Skeletal muscle satellite cell (primary cell): ENCODE results near the gene RAB15. TPM values are rescaled to one million over a fixed set of nuclear protein-coding genes. Genes with fewer than 3 reads are reported as not detected.
"Not testable (repeated sequence)": the region's sequence is repeated elsewhere in the genome, so short reads cannot be mapped to it uniquely, and the experiment has no call there.

Experiments used
- H3K27me3 ChIP-seq: 2 replicates; pipeline ENCODE4 v1.7.0; 2013; ENCODE audit warnings: low read length; ENCODE audit not compliant: control insufficient read depth, insufficient read depth
- H3K36me3 ChIP-seq: 2 replicates; pipeline ENCODE4 v1.7.0; 2013; ENCODE audit warnings: mild to moderate bottlenecking, control low read depth, low read length; ENCODE audit not compliant: insufficient read depth
- H3K4me1 ChIP-seq: 2 replicates; pipeline ENCODE4 v1.7.0; 2013; ENCODE audit warnings: low read length; ENCODE audit not compliant: control insufficient read depth, insufficient read depth
- H3K4me2 ChIP-seq: 2 replicates; pipeline ENCODE4 v1.7.0; 2013; ENCODE audit warnings: mild to moderate bottlenecking, low read length
- H3K4me3 ChIP-seq: 2 replicates; pipeline ENCODE4 v1.7.0; 2013; ENCODE audit warnings: low read length
- H3K9ac ChIP-seq: 2 replicates; pipeline ENCODE4 v1.7.0; 2013; ENCODE audit warnings: mild to moderate bottlenecking, low read depth, low read length, moderate library complexity
- H3K9me3 ChIP-seq: replicated peaks from 2 replicates; pipeline ENCODE4 v1.7.0; 2013; ENCODE audit warnings: mild to moderate bottlenecking, control low read depth, low read length
- small RNA-seq: library from RNA; depleted of rRNA; stranded (forward); fragments of <200 nt; gene quantifications from one replicate; pipeline ENCODE3, GENCODE V24; 2012

The RAB15 gene

GRCh38 chr14:64915029-64915424 lies 57.1 kb downstream of the RAB15 start:
- no peaks in the 10 kb centered on the region for H3K36me3 ChIP-seq
- peaks cover 41% of the 10 kb centered on the region for H3K4me1 ChIP-seq
- peak overlapping the region; percentile 96 for H3K9ac ChIP-seq
- peak overlapping the region; percentile 85 for H3K4me2 ChIP-seq
- peaks cover 5% of the 10 kb centered on the region for H3K27me3 ChIP-seq
- no peaks in the 10 kb centered on the region for H3K9me3 ChIP-seq
- H3K4me3 ChIP-seq = peak overlapping the region; percentile 81

GRCh38 chr14:64914237-64915028 lies 57.7 kb downstream of the RAB15 start, which contains the start of gene CHURC1:
Gene CHURC1, plus strand, starts transcription at chr14:64914455. Its CDS starts 41 bp downstream, at chr14:64914496.
- H3K9ac ChIP-seq = peak within 1 kb of the TSS; percentile 96
- peak within 1 kb of the TSS; percentile 85 for H3K4me2 ChIP-seq
- no peaks in the 10 kb centered on the region for H3K9me3 ChIP-seq
- peak within 1 kb of the TSS; percentile 81 for H3K4me3 ChIP-seq
- H3K27me3 ChIP-seq = peaks cover 10% of the 10 kb centered on the region
- peaks cover 35% of the 10 kb centered on the region for H3K4me1 ChIP-seq
- no peaks in the 10 kb centered on the region for H3K36me3 ChIP-seq

GRCh38 chr14:64913477-64913876 lies 58.7 kb downstream of the RAB15 start:
- peak overlapping the region; percentile 96 for H3K9ac ChIP-seq
- peaks cover 26% of the 10 kb centered on the region for H3K4me1 ChIP-seq
- peak overlapping the region; percentile 85 for H3K4me2 ChIP-seq
- not testable (repeated sequence) for H3K4me3 ChIP-seq, H3K36me3 ChIP-seq, H3K9me3 ChIP-seq
- H3K27me3 ChIP-seq = peaks cover 19% of the 10 kb centered on the region

DNA sequence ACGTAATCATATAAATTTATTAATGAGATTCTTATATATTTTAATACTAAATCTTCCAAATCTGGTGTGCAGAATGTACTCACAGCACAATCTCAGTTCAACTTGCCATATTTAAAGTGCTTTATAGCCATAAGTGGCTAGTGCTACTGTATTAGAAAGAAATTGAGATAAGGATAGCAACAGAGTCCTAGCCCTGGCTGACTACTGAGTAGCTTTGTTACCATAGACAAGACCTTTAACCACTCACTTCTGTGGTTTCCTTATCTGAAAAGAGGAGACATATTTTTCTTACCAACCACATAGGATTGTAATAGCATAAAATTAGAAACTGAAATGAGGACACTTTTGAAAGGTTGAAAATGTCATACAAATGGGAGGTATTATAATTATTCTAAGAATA lies 59.9 kb downstream of the RAB15 start:
- Histone ChIP-seq H3K9me3 (no peaks in the 10 kb centered on the region), H3K9ac (no peak overlapping the region), H3K36me3 (no peaks in the 10 kb centered on the region), H3K4me2 (no peak overlapping the region), H3K4me3 (no peak overlapping the region), H3K4me1 (peaks cover 14% of the 10 kb centered on the region), H3K27me3 (peaks cover 26% of the 10 kb centered on the region)

DNA sequence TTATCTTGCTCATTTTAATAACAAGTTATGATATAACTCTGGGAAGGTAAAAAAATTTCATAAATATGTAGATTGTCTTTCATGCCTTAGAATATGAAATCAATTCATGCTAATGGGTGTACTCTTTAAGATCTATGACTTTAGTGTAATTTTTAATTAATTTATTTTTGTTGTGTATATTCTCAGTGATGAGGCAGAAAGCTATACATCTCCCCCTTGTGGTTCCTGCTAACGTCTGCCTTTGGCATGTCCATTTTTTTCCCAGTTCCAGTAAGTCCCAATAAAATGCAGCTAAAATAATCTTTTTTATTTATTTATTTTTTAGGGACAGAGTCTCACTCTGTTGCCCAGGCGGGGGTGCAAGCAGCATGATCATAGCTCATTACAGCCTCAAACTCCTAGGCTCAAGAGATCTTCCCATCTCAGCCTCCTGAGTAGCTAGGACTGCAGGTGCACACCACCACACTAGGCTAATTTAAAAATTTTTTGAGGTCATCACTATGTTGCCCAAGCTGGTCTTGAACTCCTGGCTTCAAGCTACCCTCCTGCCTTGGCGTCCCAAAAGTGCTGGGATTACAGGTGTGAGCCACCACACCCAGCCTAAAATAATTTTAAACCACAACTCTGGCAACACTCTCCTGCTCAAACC lies 61.2 kb downstream of the RAB15 start:
- Histone ChIP-seq H3K27me3 (peaks cover 37% of the 10 kb centered on the region), H3K9me3 (no peaks in the 10 kb centered on the region), H3K4me3 (no peak overlapping the region), H3K4me2 (no peak overlapping the region), H3K4me1 (peaks cover 14% of the 10 kb centered on the region), H3K36me3 (no peaks in the 10 kb centered on the region), H3K9ac (no peak overlapping the region)

GRCh38 chr14:64906022-64906421 lies 66.1 kb downstream of the RAB15 start:
- H3K4me1 ChIP-seq = no peaks in the 10 kb centered on the region
- H3K4me3 ChIP-seq = no peak overlapping the region
- H3K36me3 ChIP-seq = no peaks in the 10 kb centered on the region
- H3K9me3 ChIP-seq = no peaks in the 10 kb centered on the region
- no peak overlapping the region for H3K9ac ChIP-seq
- H3K27me3 ChIP-seq = peaks cover 69% of the 10 kb centered on the region
- no peak overlapping the region for H3K4me2 ChIP-seq

DNA sequence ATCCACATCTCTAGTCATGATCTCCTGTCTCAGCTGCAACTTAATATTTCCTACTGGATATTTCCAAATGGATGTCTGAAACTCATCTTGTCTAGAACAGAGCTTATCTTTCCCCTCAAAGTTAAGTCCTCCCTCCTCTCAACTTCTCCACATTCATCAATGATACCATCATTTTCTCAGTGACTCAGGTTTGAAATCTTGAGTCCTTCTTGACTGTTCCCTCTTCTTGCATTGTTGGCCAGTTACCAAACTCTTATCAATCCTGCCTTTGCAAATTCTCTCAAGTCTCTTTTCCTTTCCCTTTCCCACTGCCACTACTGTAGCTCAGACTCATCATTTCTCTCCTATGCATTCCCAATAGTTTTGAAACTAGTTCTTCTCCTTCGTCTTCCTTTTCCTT lies 72.2 kb downstream of the RAB15 start:
- Histone ChIP-seq H3K9me3 (no peaks in the 10 kb centered on the region), H3K36me3 (no peaks in the 10 kb centered on the region), H3K27me3 (peaks cover 59% of the 10 kb centered on the region), H3K4me1 (no peaks in the 10 kb centered on the region), H3K4me3 (no peak overlapping the region), H3K4me2 (no peak overlapping the region), H3K9ac (no peak overlapping the region)

Small RNAs within 50 kb of the gene (small RNA-seq; reads per million reads assigned to genes)
- not detected for gene RPPH1-2P
